Body of pancreas (tissue), 4 donors: ENCODE results near the gene FIBCD1. TPM values are rescaled to one million over a fixed set of nuclear protein-coding genes. Genes with fewer than 3 reads are reported as not detected.

Experiments
- ATAC-seq: fragments of 150-250 bp; one replicate; pipeline ENCODE4 v1.9.1; 2016
- DNase-seq, 4 donors: peaks; one replicate each; pipeline ENCODE4 v3.0.0-alpha.2; 2019
- H3K27ac ChIP-seq, 4 donors: fragments of 200-600 bp; sonication (generic); 1 replicate in 3 of 4; 2 replicates in 1 of 4; pipeline versions ENCODE4 v1.5.1 to v1.6.1; 2016 to 2019; ENCODE audit warnings: mild to moderate bottlenecking in 1 of 4, mixed read lengths in 1 of 4, moderate library complexity in 1 of 4
- H3K27me3 ChIP-seq, 2 donors: fragments of 200-600 bp; sonication (generic); one replicate each; pipeline ENCODE4 v1.6.0; 2016; ENCODE audit warnings: mild to moderate bottlenecking in 1 of 2
- H3K36me3 ChIP-seq, 2 donors: fragments of 200-600 bp; sonication (generic); replicated peaks in 1 of 2; 2 replicates each; pipeline ENCODE4 v1.5.1; 2016; ENCODE audit warnings: low read depth in 2 of 2; ENCODE audit not compliant: insufficient read depth in 1 of 2
- H3K4me1 ChIP-seq: fragments of 200-600 bp; sonication (generic); one replicate; pipeline ENCODE4 v1.6.0; 2016
- H3K4me3 ChIP-seq, 2 donors: fragments of 200-600 bp; sonication (generic); 1 replicate in 1 of 2; 2 replicates in 1 of 2; pipeline ENCODE4 v1.5.1; 2016 to 2019
- H3K9me3 ChIP-seq, 3 donors: fragments of 200-600 bp; sonication (generic); 1 replicate in 2 of 3; 2 replicates in 1 of 3; pipeline ENCODE4 v1.5.1; 2016
- CTCF ChIP-seq, 7 experiments: fragments of 450-650 bp in 4 of 7; fragments of 200-600 bp in 3 of 7; sonication (generic) in 3 of 7; IDR thresholded peaks; one replicate each; pipeline ENCODE4 v1.5.1; 2016 to 2019; ENCODE audit warnings: antibody characterized with exemption in 7 of 7
- POLR2A ChIP-seq, 3 donors: fragments of 450-650 bp; IDR thresholded peaks; one replicate each; pipeline ENCODE4 v1.6.1; 2016; ENCODE audit warnings: antibody characterized with exemption in 3 of 3, mild to moderate bottlenecking in 2 of 3
- WGBS, 2 donors: methylation state at CpG; one replicate each; pipeline ENCODE4 v1.1.5; 2017; 5-methylcytosine and 5-hydroxymethylcytosine counted together
- intact Hi-C: fragments of 100-400 bp; cut with DNase I; formaldehyde crosslinking; loops from one replicate; pipeline ENCODE4 v1.15.1; 2023
- total RNA-seq, 2 donors: library from RNA; depleted of rRNA; stranded (reverse); fragments of >200 nt; gene quantifications; one replicate each; pipeline ENCODE4 v1.1.0, GENCODE V29; 2016

FIBCD1 gene
- total RNA-seq, 2 donors from 2014 or later = 0.78 TPM; not detected in 1

- Histone ChIP-seq H3K9me3 (no peaks in the 10 kb centered on the region), H3K4me3 (no peak overlapping the region), H3K36me3 (no peaks in the 10 kb centered on the region), H3K27me3 (peaks cover 0 to 35% of the 10 kb centered on the region in 2 donors), H3K27ac (no peak overlapping the region), H3K4me1 (peaks cover 26% of the 10 kb centered on the region)
- no peak for TF ChIP-seq CTCF (IDR thresholded peaks at IDR 0.05)
- TF ChIP-seq POLR2A (IDR thresholded peaks at IDR 0.05) = no peak
- DNase-seq (no peak), ATAC-seq (no peak)
- intact Hi-C loops = loop anchor here (5.0 kb wide), 2 partner anchors 76 to 241 kb away; no protein-coding TSS in a partner anchor
- WGBS, 2 donors = 34 to 43% methylated on average over 12 to 13 of the region's 13 CpGs
These were observed 4.2 kb upstream of the FIBCD1 start for GRCh38 chr9:130943221-130943620.

DNA sequence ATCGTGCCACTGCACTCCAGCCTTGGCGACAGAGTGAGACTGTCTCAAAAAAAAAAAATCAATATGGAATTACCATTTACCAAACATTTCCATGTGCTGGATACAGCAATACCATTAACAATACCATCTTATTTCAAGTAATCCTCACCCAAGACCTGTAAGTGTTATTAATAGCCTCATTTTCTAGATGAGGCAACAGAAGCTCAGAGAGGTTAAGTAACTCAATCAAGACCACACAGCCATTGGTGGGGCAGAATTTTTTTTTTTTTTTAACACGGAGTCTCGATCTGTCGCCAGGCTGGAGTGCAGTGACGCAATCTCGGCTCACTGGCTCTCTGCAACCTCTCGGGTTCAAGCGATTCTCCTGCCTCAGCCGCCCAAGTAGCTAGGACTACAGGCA lies 3.6 kb upstream of the FIBCD1 start:
- intact Hi-C loops = loop anchor here (5.0 kb wide), 2 partner anchors 75 to 240 kb away; no protein-coding TSS in a partner anchor
- no peak for TF ChIP-seq POLR2A (IDR thresholded peaks at IDR 0.05)
- no peak for TF ChIP-seq CTCF (IDR thresholded peaks at IDR 0.05)
- no peak overlapping the region for H3K27ac ChIP-seq
- no peaks in the 10 kb centered on the region for H3K9me3 ChIP-seq
- WGBS, 2 donors = 39 to 48% methylated on average over 10 of the region's 10 CpGs
- DNase-seq = no peak
- H3K4me3 ChIP-seq = no peak overlapping the region
- peaks cover 0 to 40% of the 10 kb centered on the region in 2 donors for H3K27me3 ChIP-seq
- peaks cover 29% of the 10 kb centered on the region for H3K4me1 ChIP-seq
- no peaks in the 10 kb centered on the region for H3K36me3 ChIP-seq
- no peak for ATAC-seq

DNA sequence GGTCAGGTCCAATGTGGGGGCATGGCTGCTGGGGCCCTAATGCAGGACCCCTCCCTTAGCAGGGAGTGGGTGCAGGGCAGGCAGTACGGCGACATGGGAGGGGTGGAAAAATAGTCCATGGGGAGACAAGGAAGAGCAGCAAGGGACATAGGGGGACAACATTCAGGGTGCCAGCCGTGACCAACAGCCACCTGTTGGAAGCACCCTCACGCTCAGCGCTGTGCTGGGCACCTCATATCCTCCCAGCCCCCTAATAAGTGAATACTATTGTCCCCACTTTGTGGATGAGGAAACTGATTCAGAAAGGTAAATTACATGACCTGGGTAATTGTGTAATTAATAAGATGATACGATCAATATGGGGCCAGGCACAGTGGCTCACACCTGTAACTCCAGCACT lies 3.0 kb upstream of the FIBCD1 start:
- no peaks in the 10 kb centered on the region for H3K9me3 ChIP-seq
- H3K36me3 ChIP-seq = no peaks in the 10 kb centered on the region
- 54 to 66% methylated on average over 6 of the region's 6 CpGs for WGBS, 2 donors
- TF ChIP-seq CTCF (IDR thresholded peaks at IDR 0.05) (no peak), POLR2A (IDR thresholded peaks at IDR 0.05) (no peak)
- peaks cover 29% of the 10 kb centered on the region for H3K4me1 ChIP-seq
- H3K27me3 ChIP-seq = peaks cover 0 to 45% of the 10 kb centered on the region in 2 donors
- intact Hi-C loops = loop anchor here (5.0 kb wide), 2 partner anchors 75 to 240 kb away; no protein-coding TSS in a partner anchor
- no peak for DNase-seq
- ATAC-seq = no peak
- no peak overlapping the region for H3K4me3 ChIP-seq
- no peak overlapping the region for H3K27ac ChIP-seq

DNA sequence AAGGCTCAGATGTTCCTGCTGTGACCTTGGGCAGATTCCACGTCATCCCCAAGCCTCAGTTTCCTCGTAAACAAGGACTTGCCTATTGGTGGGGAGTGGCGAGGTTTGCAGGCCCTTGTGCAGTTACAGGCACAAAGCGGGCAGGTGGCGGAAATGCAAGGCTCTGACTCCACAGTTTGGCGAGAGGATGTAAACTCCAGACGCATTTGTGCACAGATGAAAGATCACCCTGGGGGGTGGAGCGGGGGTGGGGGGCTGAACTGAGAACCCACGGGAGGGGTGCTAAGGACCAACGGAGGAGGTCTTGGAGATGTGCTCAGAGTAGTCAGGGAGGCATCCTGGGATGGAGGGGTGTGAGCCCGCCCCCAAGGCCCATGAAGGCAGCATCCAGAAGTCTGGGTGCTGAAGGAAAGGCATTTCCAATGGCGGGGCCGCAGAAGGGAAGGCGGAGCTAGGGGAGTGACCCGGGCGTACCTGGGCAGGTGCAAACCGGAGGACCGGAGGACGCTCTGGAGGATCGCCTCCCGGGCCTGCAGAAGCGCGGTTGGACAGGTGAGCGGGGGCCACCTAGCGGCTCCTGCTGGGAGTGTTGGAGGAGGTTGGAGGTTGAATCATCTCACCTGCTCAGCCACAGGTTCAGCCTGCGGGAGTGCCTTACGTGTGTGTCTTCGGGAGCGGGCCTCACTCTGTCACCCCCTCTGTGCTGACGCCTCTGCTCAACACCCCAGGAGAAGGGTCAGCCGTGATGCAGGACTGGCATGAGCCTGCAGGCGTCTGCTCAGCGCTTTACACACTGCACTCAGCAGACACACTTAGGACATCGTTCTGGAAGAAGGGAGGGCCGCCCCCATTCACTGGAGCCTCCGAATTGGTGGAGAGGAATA lies 1.9 kb upstream of the FIBCD1 start:
- TF ChIP-seq CTCF (IDR thresholded peaks at IDR 0.05) (peak; percentile 67 to 92 (median 90)), POLR2A (IDR thresholded peaks at IDR 0.05) (no peak)
- intact Hi-C loops = loop anchor here (5.0 kb wide), 2 partner anchors 74 to 239 kb away; no protein-coding TSS in a partner anchor
- no peaks in the 10 kb centered on the region for H3K9me3 ChIP-seq
- H3K4me3 ChIP-seq = no peak overlapping the region
- H3K36me3 ChIP-seq = no peaks in the 10 kb centered on the region
- WGBS, 2 donors = 2 to 8% methylated on average over 9 to 33 of the region's 36 CpGs
- ATAC-seq = peak; percentile 88
- no peak overlapping the region for H3K27ac ChIP-seq
- H3K4me1 ChIP-seq = peaks cover 29% of the 10 kb centered on the region
- DNase-seq = peak; percentile 88 to 90 (median 88)
- peaks cover 0 to 45% of the 10 kb centered on the region in 2 donors for H3K27me3 ChIP-seq
